GM12878 (cell line): ENCODE data around the gene NAGK. TPM values are rescaled to one million over a fixed set of nuclear protein-coding genes. Genes with fewer than 3 reads are reported as not detected.
"Not testable (repeated sequence)": the region's sequence is repeated elsewhere in the genome, so short reads cannot be mapped to it uniquely, and the experiment has no call there.

Experiments used
- ATAC-seq: fragments of 200-7000 bp; cut with Tn5 transposase; 3 replicates; pipeline ENCODE4 v1.9.1; 2020; ENCODE audit warnings: mild to moderate bottlenecking, moderate library complexity
- BruUV-seq: library from RNA; stranded (reverse); fragments of 400-500 nt; replicated peaks from 2 replicates; lab custom pipeline; 2021; lab: Mats Ljungman, UMichigan
- CTCF ChIA-PET: fragments of 300-600 bp; sonication (Branson Sonifier 250); formaldehyde crosslinking; extraction: SDS; loops from one replicate; lab custom pipeline; 2021; ENCODE audit warnings: inconsistent platforms; lab: Yijun Ruan, JAX
- POLR2A ChIA-PET: fragments of 350-600 bp; formaldehyde crosslinking; extraction: SDS; loops from one replicate; lab custom pipeline; 2021; ENCODE audit warnings: inconsistent platforms; lab: Charles Lee
- RAD21 ChIA-PET: fragments of 300-600 bp; sonication (Branson Sonifier 250); formaldehyde crosslinking; loops from one replicate; lab custom pipeline; 2023; ENCODE audit warnings: antibody characterized with exemption; ENCODE audit not compliant: unreplicated experiment; lab: Charles Lee
- SMC1A ChIA-PET: fragments of 300-600 bp; sonication (Branson Sonifier 250); formaldehyde crosslinking; loops from one replicate; lab custom pipeline; 2023; ENCODE audit not compliant: unreplicated experiment, uncharacterized antibody; lab: Charles Lee
- DNase-seq: peaks from one replicate; pipeline ENCODE4 v3.0.0-alpha.2; 2011; ENCODE audit warnings: low read depth, low spot score
- FAIRE-seq: peaks from 3 replicates; lab custom pipeline; 2011; peaks lifted over from hg19 to GRCh38; lab: Jason Lieb, UNC
- H2AFZ ChIP-seq: 2 replicates; pipeline ENCODE4 v1.6.0; 2011; ENCODE audit warnings: low read depth, low read length, control low read depth; ENCODE audit not compliant: control insufficient read depth
- H3K27ac ChIP-seq: 2 replicates; pipeline ENCODE4 v1.5.1; 2011; ENCODE audit warnings: control low read depth; ENCODE audit not compliant: control insufficient read depth, insufficient read depth
- H3K27me3 ChIP-seq, 2 experiments: replicated peaks in 1 of 2; 2 replicates each; pipeline versions ENCODE4 v1.6.0 to v1.6.1; 2011; ENCODE audit warnings: low read length in 1 of 2; ENCODE audit not compliant: control insufficient read depth in 2 of 2, insufficient read depth in 2 of 2
- H3K36me3 ChIP-seq, 2 experiments: 2 replicates each; pipeline ENCODE4 v1.5.1; 2011; ENCODE audit warnings: low read length in 1 of 2; ENCODE audit not compliant: control insufficient read depth in 2 of 2, insufficient read depth in 2 of 2
- H3K4me1 ChIP-seq: 2 replicates; pipeline ENCODE4 v1.6.1; 2011; ENCODE audit warnings: mild to moderate bottlenecking, low read length, moderate library complexity, mixed read lengths; ENCODE audit not compliant: control insufficient read depth, insufficient read depth
- H3K4me2 ChIP-seq: 2 replicates; pipeline ENCODE4 v1.6.0; 2011; ENCODE audit warnings: control low read depth; ENCODE audit not compliant: control insufficient read depth, insufficient read depth
- H3K4me3 ChIP-seq: fragments of 200-600 bp; sonication (generic); 2 replicates; pipeline ENCODE4 v1.5.1; 2016
- H3K79me2 ChIP-seq: 2 replicates; pipeline ENCODE4 v1.6.0; 2011; ENCODE audit warnings: low read length; ENCODE audit not compliant: control insufficient read depth, insufficient read depth
- H3K9ac ChIP-seq: 2 replicates; pipeline ENCODE4 v1.8.0; 2011; ENCODE audit warnings: low read length, control low read depth, mixed read lengths; ENCODE audit not compliant: control insufficient read depth, insufficient read depth
- H3K9me3 ChIP-seq: replicated peaks from 3 replicates; pipeline ENCODE4 v1.5.1; 2011; ENCODE audit warnings: mild to moderate bottlenecking, low read length; ENCODE audit not compliant: control insufficient read depth, insufficient read depth
- H4K20me1 ChIP-seq: 2 replicates; pipeline ENCODE4 v1.6.0; 2011; ENCODE audit not compliant: control insufficient read depth, insufficient read depth
- HDGF ChIP-seq: fragments of 450-650 bp; IDR thresholded peaks from 2 replicates; pipeline ENCODE4 v1.6.1; 2016; ENCODE audit warnings: antibody characterized with exemption
- JUNB ChIP-seq: IDR thresholded peaks from 2 replicates; pipeline ENCODE4 v1.6.1; 2016; ENCODE audit warnings: antibody characterized with exemption, mild to moderate bottlenecking
- NBN ChIP-seq: fragments of 450-650 bp; IDR thresholded peaks from 2 replicates; pipeline ENCODE4 v1.6.1; 2016
- RAD21 ChIP-seq: IDR thresholded peaks from 2 replicates; pipeline ENCODE4 v1.6.1; 2011; ENCODE audit warnings: mild to moderate bottlenecking, low read depth, low read length, moderate library complexity; ENCODE audit not compliant: insufficient read depth
- RELA ChIP-seq: fragments of 450-650 bp; IDR thresholded peaks from 2 replicates; pipeline ENCODE4 v1.8.0; 2014; ENCODE audit warnings: borderline replicate concordance; ENCODE audit not compliant: partially characterized antibody
- SMC3 ChIP-seq: IDR thresholded peaks from 2 replicates; pipeline ENCODE4 v1.6.1; 2011; ENCODE audit warnings: low read length, improper control_type of control experiment, borderline replicate concordance
- YY1 ChIP-seq: IDR thresholded peaks from 2 replicates; pipeline ENCODE4 v1.6.1; 2011; ENCODE audit warnings: low read depth, mild to moderate bottlenecking, low read length
- WGBS: methylation state at CpG from one replicate; pipeline ENCODE4 v1.1.6; 2016; ENCODE audit warnings: low lambda C conversion rate; ENCODE audit not compliant: insufficient replicate concordance, insufficient coverage; ENCODE audit errors: missing lambda C conversion rate; 5-methylcytosine and 5-hydroxymethylcytosine counted together
- in situ Hi-C: fragments of 300-500 bp; cut with MboI; formaldehyde crosslinking; loops from 9 replicates; pipeline ENCODE4 v1.14.3; 2018; ENCODE audit warnings: mixed read lengths
- intact Hi-C: fragments of 100-400 bp; cut with micrococcal nuclease; formaldehyde crosslinking; loops from one replicate; pipeline ENCODE4 v1.14.2; 2022; ENCODE audit not compliant: unreplicated experiment
- polyA plus RNA-seq, 11 experiments: library from polyadenylated mRNA; depleted of rRNA in 4 of 11; unstranded in 6 of 11; stranded (reverse) in 5 of 11; fragments of >200 nt; fragmentation: Nextera tagmentation in 4 of 11; fragmentation: Illumina TruSeq in 1 of 11; extraction: Ambion mirVana in 4 of 11; extraction: Trizol in 1 of 11; gene quantifications; 1 replicate in 1 of 11; 2 replicates in 10 of 11; pipeline versions ENCODE4 v1.2.1 to v1.2.3, GENCODE V29; 2011 to 2016; ENCODE audit warnings: inconsistent platforms in 2 of 11, missing spikeins in 2 of 11, low read depth in 1 of 11
- total RNA-seq, 4 experiments: library from RNA; depleted of rRNA in 3 of 4; stranded (reverse); fragments of >200 nt in 3 of 4; fragmentation: Illumina TruSeq in 1 of 4; extraction: Trizol in 1 of 4; gene quantifications; 2 replicates each; pipeline versions ENCODE4 v1.2.1 to v1.2.3, GENCODE V29; 2013 to 2021
- TF ChIP-seq, protein P1 (sequence below): fragments of 450-650 bp; IDR thresholded peaks from 2 replicates; pipeline ENCODE4 v1.6.1; 2017; ENCODE audit warnings: mild to moderate bottlenecking, low read depth, inconsistent platforms; ENCODE audit not compliant: poor library complexity, severe bottlenecking
- TF ChIP-seq, protein P2 (sequence below), 3 experiments: IDR thresholded peaks in 2 of 3; conservative IDR thresholded peaks in 1 of 3; 2 replicates each; pipeline ENCODE4 v1.5.1; 2011; ENCODE audit warnings: low read depth in 3 of 3, low read length in 3 of 3, mild to moderate bottlenecking in 3 of 3, control low read depth in 2 of 3, moderate library complexity in 2 of 3, inconsistent platforms in 1 of 3, mixed read lengths in 1 of 3; ENCODE audit not compliant: control insufficient read depth in 2 of 3, insufficient read depth in 1 of 3; ENCODE audit errors: extremely low read depth in 1 of 3
- TF ChIP-seq, protein P3 (sequence below): fragments of 450-650 bp; IDR thresholded peaks from 2 replicates; pipeline ENCODE4 v1.6.1; 2017; ENCODE audit warnings: low read depth, mild to moderate bottlenecking, moderate library complexity

The NAGK gene
- total and polyA plus RNA-seq, 10 of the 15 experiments (the other 5 are each of a cell fraction or from before 2014, with no cell fraction given), result 67.7 to 137 (median 115) TPM

DNA sequence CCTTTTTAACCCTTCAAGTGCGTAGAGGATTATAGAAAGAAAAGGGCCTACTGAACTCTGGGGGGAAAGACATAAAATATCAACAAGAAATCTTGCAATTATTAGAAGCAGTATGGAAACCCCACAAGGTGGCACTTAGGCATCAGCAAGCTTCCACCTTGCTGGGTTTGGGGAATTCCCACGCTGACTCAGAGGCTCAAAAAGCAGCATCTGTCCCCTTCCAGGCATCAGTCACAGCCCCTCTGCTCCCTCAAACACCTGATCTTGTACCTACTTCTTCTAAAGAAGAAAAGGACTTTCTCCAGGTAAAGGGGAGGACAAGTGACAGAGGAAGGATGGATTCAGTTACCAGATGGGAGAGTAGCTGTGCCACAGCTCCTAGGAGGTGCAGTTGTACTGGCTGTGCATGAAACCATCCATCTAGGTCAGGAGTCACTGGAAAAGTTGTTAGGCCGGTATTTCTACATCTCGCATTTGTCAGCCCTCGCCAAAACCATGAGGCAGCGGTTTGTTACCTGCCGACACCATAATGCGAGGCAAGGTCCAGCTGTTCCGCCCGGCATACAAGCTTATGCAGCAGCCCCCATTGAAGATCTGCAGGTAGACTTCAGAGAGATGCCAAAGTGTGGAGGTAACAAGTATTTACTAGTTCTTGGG is 18.6 kb upstream of the NAGK start:
- FAIRE-seq (peak; percentile 62), ATAC-seq (peak; percentile 90)
- CTCF ChIA-PET, result interaction anchor here (0.5 to 3.3 kb wide), 17 partner anchors 10 to 195 kb away, joined by 3 to 101 read pairs (median 3); partner anchors contain the start of genes MCEE, MPHOSPH10 and NAGK
- H3K4me1 ChIP-seq, H3K9ac ChIP-seq, H4K20me1 ChIP-seq, BruUV-seq, in situ Hi-C loops, H3K9me3 ChIP-seq, H3K27me3 ChIP-seq, H3K27ac ChIP-seq, DNase-seq, H3K79me2 ChIP-seq, H3K4me3 ChIP-seq, H3K36me3 ChIP-seq: not testable (repeated sequence)
- peak; percentile 60; the same call in 1 of the 2 replicates for TF ChIP-seq SMC3
- TF ChIP-seq JUNB, result peak; percentile 44
- TF ChIP-seq, protein P1, sequence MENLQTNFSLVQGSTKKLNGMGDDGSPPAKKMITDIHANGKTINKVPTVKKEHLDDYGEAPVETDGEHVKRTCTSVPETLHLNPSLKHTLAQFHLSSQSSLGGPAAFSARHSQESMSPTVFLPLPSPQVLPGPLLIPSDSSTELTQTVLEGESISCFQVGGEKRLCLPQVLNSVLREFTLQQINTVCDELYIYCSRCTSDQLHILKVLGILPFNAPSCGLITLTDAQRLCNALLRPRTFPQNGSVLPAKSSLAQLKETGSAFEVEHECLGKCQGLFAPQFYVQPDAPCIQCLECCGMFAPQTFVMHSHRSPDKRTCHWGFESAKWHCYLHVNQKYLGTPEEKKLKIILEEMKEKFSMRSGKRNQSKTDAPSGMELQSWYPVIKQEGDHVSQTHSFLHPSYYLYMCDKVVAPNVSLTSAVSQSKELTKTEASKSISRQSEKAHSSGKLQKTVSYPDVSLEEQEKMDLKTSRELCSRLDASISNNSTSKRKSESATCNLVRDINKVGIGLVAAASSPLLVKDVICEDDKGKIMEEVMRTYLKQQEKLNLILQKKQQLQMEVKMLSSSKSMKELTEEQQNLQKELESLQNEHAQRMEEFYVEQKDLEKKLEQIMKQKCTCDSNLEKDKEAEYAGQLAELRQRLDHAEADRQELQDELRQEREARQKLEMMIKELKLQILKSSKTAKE, result peak; percentile 28
- peak; percentile 94 for TF ChIP-seq RELA
- TF ChIP-seq NBN, result 0 out of 2 replicates have a peak, but pooled peaks have one; percentile 33
- 0 out of 2 replicates have a peak, but pooled peaks have one; percentile 20 for TF ChIP-seq HDGF
- peak; percentile 73 for TF ChIP-seq RAD21
- TF ChIP-seq, protein P2, sequence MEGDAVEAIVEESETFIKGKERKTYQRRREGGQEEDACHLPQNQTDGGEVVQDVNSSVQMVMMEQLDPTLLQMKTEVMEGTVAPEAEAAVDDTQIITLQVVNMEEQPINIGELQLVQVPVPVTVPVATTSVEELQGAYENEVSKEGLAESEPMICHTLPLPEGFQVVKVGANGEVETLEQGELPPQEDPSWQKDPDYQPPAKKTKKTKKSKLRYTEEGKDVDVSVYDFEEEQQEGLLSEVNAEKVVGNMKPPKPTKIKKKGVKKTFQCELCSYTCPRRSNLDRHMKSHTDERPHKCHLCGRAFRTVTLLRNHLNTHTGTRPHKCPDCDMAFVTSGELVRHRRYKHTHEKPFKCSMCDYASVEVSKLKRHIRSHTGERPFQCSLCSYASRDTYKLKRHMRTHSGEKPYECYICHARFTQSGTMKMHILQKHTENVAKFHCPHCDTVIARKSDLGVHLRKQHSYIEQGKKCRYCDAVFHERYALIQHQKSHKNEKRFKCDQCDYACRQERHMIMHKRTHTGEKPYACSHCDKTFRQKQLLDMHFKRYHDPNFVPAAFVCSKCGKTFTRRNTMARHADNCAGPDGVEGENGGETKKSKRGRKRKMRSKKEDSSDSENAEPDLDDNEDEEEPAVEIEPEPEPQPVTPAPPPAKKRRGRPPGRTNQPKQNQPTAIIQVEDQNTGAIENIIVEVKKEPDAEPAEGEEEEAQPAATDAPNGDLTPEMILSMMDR (IDR thresholded peaks at IDR 0.05 in 2 of 3, conservative IDR thresholded peaks at IDR 0.05 in 1 of 3; ENCODE audit: control insufficient read depth in 2 of 3, extremely low read depth in 1 of 3, insufficient read depth in 1 of 3, low read depth in 3 of 3, low read length in 3 of 3), result peak; percentile 32 to 55 (median 35); a peak in 5 of 6 replicates
- TF ChIP-seq, protein P3, sequence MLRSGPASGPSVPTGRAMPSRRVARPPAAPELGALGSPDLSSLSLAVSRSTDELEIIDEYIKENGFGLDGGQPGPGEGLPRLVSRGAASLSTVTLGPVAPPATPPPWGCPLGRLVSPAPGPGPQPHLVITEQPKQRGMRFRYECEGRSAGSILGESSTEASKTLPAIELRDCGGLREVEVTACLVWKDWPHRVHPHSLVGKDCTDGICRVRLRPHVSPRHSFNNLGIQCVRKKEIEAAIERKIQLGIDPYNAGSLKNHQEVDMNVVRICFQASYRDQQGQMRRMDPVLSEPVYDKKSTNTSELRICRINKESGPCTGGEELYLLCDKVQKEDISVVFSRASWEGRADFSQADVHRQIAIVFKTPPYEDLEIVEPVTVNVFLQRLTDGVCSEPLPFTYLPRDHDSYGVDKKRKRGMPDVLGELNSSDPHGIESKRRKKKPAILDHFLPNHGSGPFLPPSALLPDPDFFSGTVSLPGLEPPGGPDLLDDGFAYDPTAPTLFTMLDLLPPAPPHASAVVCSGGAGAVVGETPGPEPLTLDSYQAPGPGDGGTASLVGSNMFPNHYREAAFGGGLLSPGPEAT, result peak; percentile 48; the same call in 1 of the 2 replicates
- TF ChIP-seq YY1, result 0 out of 2 replicates have a peak, but pooled peaks have one; percentile 41
- SMC1A ChIA-PET, result interaction anchor here (0.8 to 3.4 kb wide), 10 partner anchors 14 to 137 kb away, joined by 3 to 93 read pairs (median 6); partner anchors contain the start of genes MCEE and NAGK
- RAD21 ChIA-PET, result interaction anchor here (0.9 to 3.6 kb wide), 8 partner anchors 20 to 461 kb away, joined by 3 to 77 read pairs (median 6); partner anchors contain the start of genes MCEE, MPHOSPH10 and NAGK
- WGBS, result 46% methylated on average over 10 of the region's 10 CpGs
- intact Hi-C loops, result loop anchor here (1.0 to 2.0 kb wide), 3 partner anchors 20 to 105 kb away; no protein-coding TSS in a partner anchor
- peak overlapping the region; percentile 83 for H2AFZ ChIP-seq
- POLR2A ChIA-PET, result interaction anchor here (1.0 to 1.5 kb wide), 2 partner anchors 20 to 22 kb away, joined by 4 to 5 read pairs; no protein-coding TSS in a partner anchor
- 0 out of 2 replicates have a peak overlapping the region, but pooled peaks have one; percentile 25 for H3K4me2 ChIP-seq
